ENCODE data around the gene ZNF480.
A peak's percentile ranks its signal among the peaks of the same experiment; 100 is the strongest.
"Not testable (repeated sequence)": the region's sequence is repeated elsewhere in the genome, so short reads cannot be mapped to it uniquely, and the experiment has no call there.

The ZNF480 gene

GRCh38 chr19:52296773-52297600 is at the start of gene ZNF480:
TSS of gene ZNF480 (plus strand) at chr19:52297169. CDS start at chr19:52300413, 3,244 bp downstream.
- POLR2A ChIA-PET: no interaction called here
- CTCF ChIA-PET: no interaction called here
- TF ChIP-seq CTCF (IDR thresholded peaks at IDR 0.05; ENCODE audit: insufficient read depth, low read length, missing control alignments): peak; percentile 19
- peak; percentile 14 for DNase-seq (ENCODE audit: low read depth, low spot score)
- peak within 1 kb of the TSS; percentile 94 for H3K4me3 ChIP-seq (ENCODE audit: low read depth, low read length)

- POLR2A ChIA-PET: no interaction called here
- no peak for DNase-seq (ENCODE audit: low read depth, low spot score)
Observed at GRCh38 chr19:52248241-52248640, 48.7 kb upstream of the ZNF480 start.

GRCh38 chr19:52258426-52258825 is 38.5 kb upstream of the ZNF480 start:
- DNase-seq (ENCODE audit: low read depth, low spot score): no peak
- no peak overlapping the region for H3K4me3 ChIP-seq (ENCODE audit: low read depth, low read length)
- POLR2A ChIA-PET: no interaction called here
- TF ChIP-seq CTCF (IDR thresholded peaks at IDR 0.05; ENCODE audit: insufficient read depth, low read length, missing control alignments): no peak
- CTCF ChIA-PET: interaction anchor here (1.2 kb wide), 1 partner anchor 21 kb away, joined by 3 read pairs; no protein-coding TSS in a partner anchor

More at GRCh38 chr19:52248241-52248640, 48.7 kb upstream of the ZNF480 start:
- CTCF ChIA-PET: interaction anchor here (0.7 to 1.7 kb wide), 10 partner anchors 8 to 540 kb away, joined by 3 to 11 read pairs (median 4); partner anchors contain the start of gene ZNF880
- peak; percentile 39 for TF ChIP-seq CTCF (IDR thresholded peaks at IDR 0.05; ENCODE audit: insufficient read depth, low read length, missing control alignments)
- H3K4me3 ChIP-seq (ENCODE audit: low read depth, low read length): no peak overlapping the region

- POLR2A ChIA-PET; DNase-seq (ENCODE audit: low read depth, low spot score); H3K4me3 ChIP-seq (ENCODE audit: low read depth, low read length): not testable (repeated sequence)
- CTCF ChIA-PET: interaction anchor here (1.5 kb wide), 1 partner anchor 17 kb away, joined by 4 read pairs; no protein-coding TSS in a partner anchor
Observed at GRCh38 chr19:52265556-52265955, 31.4 kb upstream of the ZNF480 start.

GRCh38 chr19:52269338-52270261 is 27.4 kb upstream of the ZNF480 start, which contains the start of gene ZNF766:
TSS of gene ZNF766 (plus strand) at chr19:52269587. CDS start at chr19:52269614, 27 bp downstream.
- ChIA-PET POLR2A (no interaction called here), CTCF (interaction anchor here (1.3 kb wide), 1 partner anchor 32 kb away, joined by 3 read pairs; no protein-coding TSS in a partner anchor)
- DNase-seq (ENCODE audit: low read depth, low spot score): peak; percentile 52
- peak within 1 kb of the TSS; percentile 96 for H3K4me3 ChIP-seq (ENCODE audit: low read depth, low read length)
- no peak for TF ChIP-seq CTCF (IDR thresholded peaks at IDR 0.05; ENCODE audit: insufficient read depth, low read length, missing control alignments)

GRCh38 chr19:52270266-52270885 is 26.6 kb upstream of the ZNF480 start:
- peak overlapping the region; percentile 96 for H3K4me3 ChIP-seq (ENCODE audit: low read depth, low read length)
- ChIA-PET CTCF (interaction anchor here (1.3 kb wide), 1 partner anchor 33 kb away, joined by 3 read pairs; no protein-coding TSS in a partner anchor), POLR2A (no interaction called here)
- no peak for DNase-seq (ENCODE audit: low read depth, low spot score)
- no peak for TF ChIP-seq CTCF (IDR thresholded peaks at IDR 0.05; ENCODE audit: insufficient read depth, low read length, missing control alignments)
